ENCODE measurements around the gene SLC22A23.

The SLC22A23 gene

GRCh38 chr6:3297006-3297405 is 159.8 kb downstream of the SLC22A23 start:
- Mint-ChIP-seq H3K27me3 (peaks cover 44% of the 10 kb centered on the region), H3K9me3 (no peaks in the 10 kb centered on the region), H3K36me3 (peaks cover 1% of the 10 kb centered on the region), H3K4me1 (no peaks in the 10 kb centered on the region), H3K27ac (no peak overlapping the region), H3K4me3 (no peak overlapping the region)
- no peak for ATAC-seq

GRCh38 chr6:3296537-3296936 is 160.3 kb downstream of the SLC22A23 start:
- peaks cover 39% of the 10 kb centered on the region for H3K27me3 Mint-ChIP-seq
- H3K9me3 Mint-ChIP-seq: no peaks in the 10 kb centered on the region
- no peaks in the 10 kb centered on the region for H3K4me1 Mint-ChIP-seq
- no peak overlapping the region for H3K4me3 Mint-ChIP-seq
- no peak for ATAC-seq
- H3K27ac Mint-ChIP-seq: no peak overlapping the region
- no peaks in the 10 kb centered on the region for H3K36me3 Mint-ChIP-seq

GRCh38 chr6:3296078-3296477 is 160.8 kb downstream of the SLC22A23 start:
- Mint-ChIP-seq H3K9me3 (no peaks in the 10 kb centered on the region), H3K4me3 (no peak overlapping the region), H3K4me1 (no peaks in the 10 kb centered on the region), H3K27me3 (peaks cover 38% of the 10 kb centered on the region), H3K36me3 (no peaks in the 10 kb centered on the region), H3K27ac (no peak overlapping the region)
- ATAC-seq: no peak

- no peaks in the 10 kb centered on the region for H3K36me3 Mint-ChIP-seq
- no peaks in the 10 kb centered on the region for H3K4me1 Mint-ChIP-seq
- H3K27me3 Mint-ChIP-seq: peaks cover 38% of the 10 kb centered on the region
- ATAC-seq: no peak
- no peak overlapping the region for H3K27ac Mint-ChIP-seq
- H3K9me3 Mint-ChIP-seq: no peaks in the 10 kb centered on the region
- no peak overlapping the region for H3K4me3 Mint-ChIP-seq
These were observed 161.7 kb downstream of the SLC22A23 start for GRCh38 chr6:3294921-3295871.

- no peaks in the 10 kb centered on the region for H3K9me3 Mint-ChIP-seq
- H3K4me1 Mint-ChIP-seq: peaks cover 7% of the 10 kb centered on the region
- H3K27me3 Mint-ChIP-seq: peaks cover 38% of the 10 kb centered on the region
- H3K4me3 Mint-ChIP-seq: no peak overlapping the region
- ATAC-seq: no peak
- H3K36me3 Mint-ChIP-seq: no peaks in the 10 kb centered on the region
- no peak overlapping the region for H3K27ac Mint-ChIP-seq
These were observed 162.5 kb downstream of the SLC22A23 start for GRCh38 chr6:3294396-3294795.

GRCh38 chr6:3293271-3294155 is 163.3 kb downstream of the SLC22A23 start:
- Mint-ChIP-seq H3K4me1 (peaks cover 7% of the 10 kb centered on the region), H3K4me3 (no peak overlapping the region), H3K27me3 (peaks cover 37% of the 10 kb centered on the region), H3K27ac (no peak overlapping the region), H3K9me3 (no peaks in the 10 kb centered on the region), H3K36me3 (no peaks in the 10 kb centered on the region)
- ATAC-seq: no peak

- Mint-ChIP-seq H3K27ac (no peak overlapping the region), H3K4me3 (no peak overlapping the region), H3K4me1 (peaks cover 13% of the 10 kb centered on the region), H3K36me3 (no peaks in the 10 kb centered on the region), H3K27me3 (peaks cover 28% of the 10 kb centered on the region), H3K9me3 (no peaks in the 10 kb centered on the region)
- ATAC-seq: no peak
These were observed 164.2 kb downstream of the SLC22A23 start for GRCh38 chr6:3292431-3293197.

GRCh38 chr6:3291987-3292386 is 164.9 kb downstream of the SLC22A23 start:
- H3K9me3 Mint-ChIP-seq: no peaks in the 10 kb centered on the region
- H3K36me3 Mint-ChIP-seq: no peaks in the 10 kb centered on the region
- H3K4me3 Mint-ChIP-seq: no peak overlapping the region
- ATAC-seq: no peak
- H3K27ac Mint-ChIP-seq: no peak overlapping the region
- H3K27me3 Mint-ChIP-seq: peaks cover 22% of the 10 kb centered on the region
- peaks cover 13% of the 10 kb centered on the region for H3K4me1 Mint-ChIP-seq

- peaks cover 13% of the 10 kb centered on the region for H3K4me1 Mint-ChIP-seq
- ATAC-seq: no peak
These were observed 165.5 kb downstream of the SLC22A23 start for GRCh38 chr6:3291346-3291745.

GRCh38 chr6:3290931-3291211 is 166.0 kb downstream of the SLC22A23 start:
- no peaks in the 10 kb centered on the region for H3K36me3 Mint-ChIP-seq
- no peaks in the 10 kb centered on the region for H3K9me3 Mint-ChIP-seq
- no peak overlapping the region for H3K4me3 Mint-ChIP-seq
- no peak for ATAC-seq
- H3K4me1 Mint-ChIP-seq: peaks cover 13% of the 10 kb centered on the region
- peaks cover 17% of the 10 kb centered on the region for H3K27me3 Mint-ChIP-seq
- no peak overlapping the region for H3K27ac Mint-ChIP-seq

More at GRCh38 chr6:3291346-3291745, 165.5 kb downstream of the SLC22A23 start:
- Mint-ChIP-seq H3K36me3 (no peaks in the 10 kb centered on the region), H3K27ac (no peak overlapping the region), H3K9me3 (no peaks in the 10 kb centered on the region), H3K27me3 (peaks cover 17% of the 10 kb centered on the region), H3K4me3 (no peak overlapping the region)

- H3K4me3 Mint-ChIP-seq: no peak overlapping the region
- H3K27me3 Mint-ChIP-seq: peaks cover 12% of the 10 kb centered on the region
- no peak overlapping the region for H3K27ac Mint-ChIP-seq
- no peak for ATAC-seq
- no peaks in the 10 kb centered on the region for H3K9me3 Mint-ChIP-seq
- H3K36me3 Mint-ChIP-seq: no peaks in the 10 kb centered on the region
- peaks cover 13% of the 10 kb centered on the region for H3K4me1 Mint-ChIP-seq
These were observed 166.5 kb downstream of the SLC22A23 start for GRCh38 chr6:3290149-3290930.

- no peak overlapping the region for H3K27ac Mint-ChIP-seq
- ATAC-seq: peak; percentile 12
- no peaks in the 10 kb centered on the region for H3K36me3 Mint-ChIP-seq
- H3K9me3 Mint-ChIP-seq: no peaks in the 10 kb centered on the region
- no peak overlapping the region for H3K4me3 Mint-ChIP-seq
- H3K4me1 Mint-ChIP-seq: peaks cover 13% of the 10 kb centered on the region
- H3K27me3 Mint-ChIP-seq: peaks cover 6% of the 10 kb centered on the region
These were observed 167.2 kb downstream of the SLC22A23 start for GRCh38 chr6:3289664-3290055.

GRCh38 chr6:3288711-3289663 is 167.9 kb downstream of the SLC22A23 start:
- ATAC-seq: no peak
- Mint-ChIP-seq H3K4me3 (no peak overlapping the region), H3K27me3 (no peaks in the 10 kb centered on the region), H3K9me3 (no peaks in the 10 kb centered on the region), H3K4me1 (peaks cover 13% of the 10 kb centered on the region), H3K36me3 (no peaks in the 10 kb centered on the region), H3K27ac (no peak overlapping the region)

All from stimulated activated memory B cell treated with anti-CD40 and anti-IgM and Interleukin-4, amounts not matched to agents 10 μg/mL and 1 μg/mL and 100 μg/mL, for 72 hours (primary cell).